GM12892 (cell line): ENCODE data around the gene CTBP2.

ENCODE experiments used
- POLR2A ChIP-seq: IDR thresholded peaks from 2 replicates; pipeline ENCODE4 v1.6.1; 2011; ENCODE audit warnings: low read depth, low read length, control low read depth
- TAF1 ChIP-seq: IDR thresholded peaks from 2 replicates; pipeline ENCODE4 v1.6.1; 2011; ENCODE audit warnings: low read depth, mild to moderate bottlenecking, control low read depth, low read length, borderline replicate concordance

- TF ChIP-seq POLR2A: no peak
- TF ChIP-seq TAF1: no peak
These were observed 132.2 kb downstream of the CTBP2 start for GRCh38 chr10:125027871-125028869.
